Transverse colon (tissue), 4 donors: ENCODE measurements around the gene TRRAP. TPM values are rescaled to one million over a fixed set of nuclear protein-coding genes. Genes with fewer than 3 reads are reported as not detected.

Experiments used
- DNase-seq: peaks from one replicate; pipeline ENCODE4 v3.0.0-alpha.2; 2019
- H3K27ac ChIP-seq, 4 donors: fragments of 200-600 bp; sonication (generic); 2 replicates each; pipeline ENCODE4 v1.5.1; 2016 to 2018; ENCODE audit warnings: inconsistent platforms in 4 of 4
- H3K27me3 ChIP-seq: fragments of 200-600 bp; sonication (generic); 2 replicates; pipeline ENCODE4 v1.5.1; 2017; ENCODE audit warnings: inconsistent platforms
- H3K36me3 ChIP-seq, 4 donors: fragments of 200-600 bp; sonication (generic); 2 replicates each; pipeline ENCODE4 v1.5.1; 2017 to 2019; ENCODE audit warnings: inconsistent platforms in 4 of 4
- H3K4me1 ChIP-seq, 4 donors: fragments of 200-600 bp; sonication (generic); 2 replicates each; pipeline ENCODE4 v1.5.1; 2017 to 2020; ENCODE audit warnings: inconsistent platforms in 4 of 4
- H3K4me3 ChIP-seq, 4 donors: fragments of 200-600 bp; sonication (generic); 1 replicate in 1 of 4; 2 replicates in 3 of 4; pipeline versions ENCODE4 v1.5.1 to v1.6.1; 2017 to 2019; ENCODE audit warnings: inconsistent platforms in 4 of 4
- H3K9me3 ChIP-seq, 2 donors: fragments of 200-600 bp; sonication (generic); 2 replicates each; pipeline ENCODE4 v1.5.1; 2017 to 2019; ENCODE audit warnings: inconsistent platforms in 2 of 2
- EP300 ChIP-seq: sonication (generic); formaldehyde crosslinking; IDR thresholded peaks from one replicate; pipeline ENCODE4 v1.6.1; 2017; ENCODE audit warnings: antibody characterized with exemption, low read depth
- POLR2A ChIP-seq: fragments of 450-650 bp; IDR thresholded peaks from one replicate; pipeline ENCODE4 v1.6.1; 2016; ENCODE audit warnings: antibody characterized with exemption, mild to moderate bottlenecking, moderate library complexity
- POLR2AphosphoS5 ChIP-seq, 3 donors: sonication (generic); formaldehyde crosslinking; IDR thresholded peaks; one replicate each; pipeline ENCODE4 v1.6.1; 2016; ENCODE audit warnings: antibody characterized with exemption in 3 of 3
- WGBS, 2 donors: methylation state at CpG; one replicate each; pipeline ENCODE4 v1.1.5; 2018; ENCODE audit warnings: low coverage in 1 of 2; 5-methylcytosine and 5-hydroxymethylcytosine counted together
- in situ Hi-C, 4 donors: fragments of 200-750 bp; cut with MboI; loops; one replicate each; pipeline versions ENCODE4 v1.15.0 to v1.15.1; 2017; ENCODE audit warnings: low sequenced_read_pairs in 3 of 4, low pct_ligation_motif_present in 1 of 4, low pct_unique_long_range_greater_than_20kb in 1 of 4
- intact Hi-C: fragments of 100-400 bp; cut with DNase I; formaldehyde crosslinking; loops from one replicate; pipeline ENCODE4 v1.15.1; 2023; ENCODE audit warnings: low total_unique reads
- total RNA-seq, 4 donors: library from RNA; depleted of rRNA; stranded (reverse); fragments of >200 nt; gene quantifications; one replicate each; pipeline ENCODE4 v1.1.0, GENCODE V29; 2016
- TF ChIP-seq, protein P1 (sequence below), 5 experiments: fragments of 200-600 bp in 3 of 5; fragments of 450-650 bp in 2 of 5; sonication (generic) in 3 of 5; IDR thresholded peaks; 1 replicate in 2 of 5; 2 replicates in 3 of 5; pipeline ENCODE4 v1.5.1; 2016 to 2017; ENCODE audit warnings: antibody characterized with exemption in 5 of 5, inconsistent platforms in 3 of 5, mild to moderate bottlenecking in 2 of 5, moderate library complexity in 1 of 5

The TRRAP gene
- total RNA-seq, 4 donors from 2014 or later: 27.3 to 73.3 (median 38.0) TPM

DNA sequence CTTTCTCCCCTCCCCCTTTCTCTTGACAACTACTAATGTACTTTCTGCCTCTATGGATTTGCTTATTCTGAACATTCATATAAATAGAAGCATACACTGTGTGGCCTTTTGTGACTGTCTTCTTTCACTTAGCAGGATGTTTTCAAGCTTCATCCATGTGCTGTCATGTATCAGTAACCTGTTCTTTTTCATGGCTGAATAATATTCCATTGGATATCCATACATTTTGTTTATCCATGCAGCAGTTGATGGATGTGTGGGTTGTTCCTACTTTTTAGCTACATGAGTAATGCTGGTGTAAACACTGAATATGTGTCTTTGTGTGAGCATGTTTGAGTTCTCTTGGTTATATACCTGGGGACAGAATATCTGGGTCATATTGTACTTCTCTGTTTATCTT is 107.6 kb downstream of the TRRAP start:
- TF ChIP-seq, protein P1, sequence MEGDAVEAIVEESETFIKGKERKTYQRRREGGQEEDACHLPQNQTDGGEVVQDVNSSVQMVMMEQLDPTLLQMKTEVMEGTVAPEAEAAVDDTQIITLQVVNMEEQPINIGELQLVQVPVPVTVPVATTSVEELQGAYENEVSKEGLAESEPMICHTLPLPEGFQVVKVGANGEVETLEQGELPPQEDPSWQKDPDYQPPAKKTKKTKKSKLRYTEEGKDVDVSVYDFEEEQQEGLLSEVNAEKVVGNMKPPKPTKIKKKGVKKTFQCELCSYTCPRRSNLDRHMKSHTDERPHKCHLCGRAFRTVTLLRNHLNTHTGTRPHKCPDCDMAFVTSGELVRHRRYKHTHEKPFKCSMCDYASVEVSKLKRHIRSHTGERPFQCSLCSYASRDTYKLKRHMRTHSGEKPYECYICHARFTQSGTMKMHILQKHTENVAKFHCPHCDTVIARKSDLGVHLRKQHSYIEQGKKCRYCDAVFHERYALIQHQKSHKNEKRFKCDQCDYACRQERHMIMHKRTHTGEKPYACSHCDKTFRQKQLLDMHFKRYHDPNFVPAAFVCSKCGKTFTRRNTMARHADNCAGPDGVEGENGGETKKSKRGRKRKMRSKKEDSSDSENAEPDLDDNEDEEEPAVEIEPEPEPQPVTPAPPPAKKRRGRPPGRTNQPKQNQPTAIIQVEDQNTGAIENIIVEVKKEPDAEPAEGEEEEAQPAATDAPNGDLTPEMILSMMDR (IDR thresholded peaks at IDR 0.05): no peak
- TF ChIP-seq EP300 (no peak), POLR2A (no peak)
- intact Hi-C loops: no loop called here
- DNase-seq: no peak
- Histone ChIP-seq H3K27ac (no peak overlapping the region), H3K4me3 (no peak overlapping the region), H3K36me3 (peaks cover 0 to 74% (median 30%) of the 10 kb centered on the region in 4 donors), H3K27me3 (no peaks in the 10 kb centered on the region), H3K4me1 (no peaks in the 10 kb centered on the region), H3K9me3 (no peaks in the 10 kb centered on the region)
- in situ Hi-C loops: no loop called here

DNA sequence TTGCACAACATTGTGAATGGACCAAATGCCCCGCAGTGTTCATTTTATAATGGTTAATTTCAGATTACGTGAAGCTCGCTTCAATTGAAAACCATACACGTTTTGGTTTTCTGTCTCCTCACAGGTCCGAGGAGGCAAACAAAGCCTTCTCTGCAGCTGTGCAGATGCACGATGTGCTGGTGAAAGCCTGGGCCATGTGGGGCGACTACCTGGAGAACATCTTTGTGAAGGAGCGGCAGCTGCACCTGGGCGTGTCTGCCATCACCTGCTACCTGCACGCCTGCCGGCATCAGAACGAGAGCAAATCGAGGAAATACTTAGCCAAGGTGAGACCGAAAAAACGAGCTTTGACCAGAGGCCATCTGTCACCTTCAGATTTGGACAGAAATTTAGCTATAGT is 110.3 kb downstream of the TRRAP start:
- in situ Hi-C loops: no loop called here
- H3K4me3 ChIP-seq: no peak overlapping the region
- H3K27ac ChIP-seq: no peak overlapping the region
- no peaks in the 10 kb centered on the region for H3K4me1 ChIP-seq
- peaks cover 0 to 80% (median 34%) of the 10 kb centered on the region in 4 donors for H3K36me3 ChIP-seq
- H3K27me3 ChIP-seq: no peaks in the 10 kb centered on the region
- 89 to 91% methylated on average over 12 to 15 of the region's 15 CpGs for WGBS, 2 donors
- intact Hi-C loops: no loop called here
- DNase-seq: no peak
- no peaks in the 10 kb centered on the region for H3K9me3 ChIP-seq
- TF ChIP-seq POLR2AphosphoS5 (IDR thresholded peaks at IDR 0.05) (no peak), POLR2A (no peak), EP300 (no peak)
- TF ChIP-seq, protein P1 (IDR thresholded peaks at IDR 0.05): no peak

DNA sequence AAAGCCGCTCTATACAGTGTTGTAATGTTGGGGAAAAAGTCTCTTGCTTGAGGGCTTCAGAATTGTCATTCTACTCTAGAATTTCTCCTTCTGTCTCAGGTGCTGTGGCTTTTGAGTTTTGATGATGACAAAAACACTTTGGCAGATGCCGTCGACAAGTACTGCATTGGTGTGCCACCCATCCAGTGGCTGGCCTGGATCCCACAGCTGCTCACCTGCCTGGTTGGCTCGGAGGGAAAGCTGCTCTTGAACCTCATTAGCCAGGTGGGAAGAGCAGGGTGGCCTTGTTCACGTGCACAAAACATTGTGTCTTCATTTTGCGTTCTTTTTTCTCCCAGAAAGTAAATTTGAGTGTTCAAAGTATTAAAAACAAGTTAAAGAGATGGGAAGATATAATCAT is 112.0 kb downstream of the TRRAP start:
- in situ Hi-C loops (no loop called here), intact Hi-C loops (no loop called here)
- Histone ChIP-seq H3K36me3 (peaks cover 0 to 72% (median 36%) of the 10 kb centered on the region in 4 donors), H3K27ac (no peak overlapping the region), H3K4me3 (no peak overlapping the region), H3K9me3 (no peaks in the 10 kb centered on the region), H3K27me3 (no peaks in the 10 kb centered on the region), H3K4me1 (no peaks in the 10 kb centered on the region)
- 96 to 100% methylated on average over 6 of the region's 6 CpGs for WGBS, 2 donors
- TF ChIP-seq POLR2AphosphoS5 (IDR thresholded peaks at IDR 0.05): no peak
- TF ChIP-seq EP300: no peak
- no peak for DNase-seq

DNA sequence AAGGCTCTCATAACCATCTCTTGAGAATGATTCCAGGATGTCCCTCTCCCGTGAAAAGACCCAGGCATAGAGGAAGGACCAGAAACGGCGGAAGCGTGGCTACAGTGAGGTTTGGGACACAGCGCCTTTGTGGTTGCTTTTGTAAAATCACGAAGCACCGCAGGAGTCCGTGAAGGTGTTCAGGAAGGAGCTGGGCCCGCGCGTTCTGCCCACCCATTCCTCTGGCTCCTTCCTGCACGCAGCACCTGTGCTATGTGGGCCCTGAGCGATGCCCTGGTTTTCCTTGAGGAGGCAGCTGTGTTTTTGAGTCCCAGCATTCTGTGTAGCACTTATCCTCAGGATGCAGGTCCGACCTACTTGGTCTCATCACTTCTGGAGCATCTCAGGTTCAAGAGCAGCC is 112.8 kb downstream of the TRRAP start:
- no peaks in the 10 kb centered on the region for H3K4me1 ChIP-seq
- no peaks in the 10 kb centered on the region for H3K27me3 ChIP-seq
- WGBS, 2 donors: 84 to 100% methylated on average over 6 to 14 of the region's 14 CpGs
- DNase-seq: no peak
- no peak overlapping the region for H3K27ac ChIP-seq
- no peaks in the 10 kb centered on the region for H3K9me3 ChIP-seq
- no peak overlapping the region for H3K4me3 ChIP-seq
- intact Hi-C loops (no loop called here), in situ Hi-C loops (no loop called here)
- no peak for TF ChIP-seq POLR2A
- TF ChIP-seq, protein P1 (IDR thresholded peaks at IDR 0.05): no peak
- TF ChIP-seq POLR2AphosphoS5 (IDR thresholded peaks at IDR 0.05): no peak
- H3K36me3 ChIP-seq: peaks cover 0 to 70% (median 32%) of the 10 kb centered on the region in 4 donors

DNA sequence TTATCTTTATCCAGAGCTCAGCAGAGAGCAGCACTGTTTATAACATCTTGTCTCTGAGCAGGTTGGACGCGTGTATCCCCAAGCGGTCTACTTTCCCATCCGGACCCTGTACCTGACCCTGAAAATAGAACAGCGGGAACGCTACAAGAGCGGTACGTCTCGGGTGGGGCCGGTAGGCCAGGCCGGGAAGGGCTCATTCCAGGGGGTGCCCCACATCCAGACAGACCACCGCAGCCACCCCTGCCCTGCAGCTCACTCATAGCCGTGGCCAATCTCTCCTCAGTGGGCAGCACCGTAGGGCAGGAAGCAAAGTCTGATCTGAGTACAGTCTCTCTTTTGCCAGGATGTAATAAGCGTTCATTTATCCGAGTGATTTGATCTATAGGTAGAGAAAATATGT is 113.7 kb downstream of the TRRAP start:
- no peak overlapping the region for H3K27ac ChIP-seq
- peaks cover 0 to 69% (median 30%) of the 10 kb centered on the region in 4 donors for H3K36me3 ChIP-seq
- H3K27me3 ChIP-seq: no peaks in the 10 kb centered on the region
- no peak overlapping the region for H3K4me3 ChIP-seq
- no peaks in the 10 kb centered on the region for H3K9me3 ChIP-seq
- TF ChIP-seq POLR2A (no peak), EP300 (no peak), POLR2AphosphoS5 (IDR thresholded peaks at IDR 0.05) (no peak)
- TF ChIP-seq, protein P1 (IDR thresholded peaks at IDR 0.05): no peak
- H3K4me1 ChIP-seq: no peaks in the 10 kb centered on the region
- no peak for DNase-seq
- in situ Hi-C loops: no loop called here
- intact Hi-C loops: no loop called here
- WGBS, 2 donors: 80 to 97% methylated on average over 1 to 16 of the region's 16 CpGs
